ENCODE data around the gene PLSCR3. TPM values are rescaled to one million over a fixed set of nuclear protein-coding genes. Genes with fewer than 3 reads are reported as not detected.

PLSCR3 gene
- total RNA-seq, 4 donors from 2014 or later = 21.6 to 55.3 (median 40.7) TPM

DNA sequence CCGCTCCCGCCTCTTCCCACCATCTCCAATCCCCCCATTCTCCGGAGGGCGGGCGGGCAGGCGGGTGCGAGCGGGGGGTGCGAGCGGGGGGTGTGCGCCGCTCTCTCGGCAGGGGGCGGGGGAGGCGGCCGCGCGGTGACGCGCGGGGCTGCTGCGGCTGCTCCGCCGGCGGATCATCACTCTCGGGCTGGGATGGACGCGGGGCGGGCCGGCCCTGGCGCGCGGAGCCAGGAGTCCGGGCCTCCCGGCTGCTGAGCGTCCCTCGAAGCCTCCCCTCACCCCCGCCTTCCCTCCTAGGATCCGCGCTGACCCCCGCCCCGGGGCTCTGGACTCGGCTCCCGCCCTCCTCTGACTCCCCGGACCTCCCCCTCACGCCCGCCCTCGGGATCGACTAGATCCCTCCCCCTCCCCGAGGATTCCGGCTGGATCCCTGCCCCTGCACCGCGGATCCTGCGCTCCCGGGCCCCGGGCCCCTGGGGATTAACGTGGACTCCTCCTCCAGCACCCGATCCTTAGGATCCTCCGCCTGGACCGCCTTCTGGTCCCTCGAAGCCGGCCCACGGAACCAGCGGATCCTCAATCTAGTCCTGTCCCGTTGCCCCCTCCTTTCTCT, 10.5 kb upstream of the PLSCR3 start:
- peak; percentile 90 to 91 for DNase-seq (ENCODE audit: low spot score in 2 of 2)
- peak overlapping the region; percentile 89 for H3K27ac ChIP-seq
- peak in 1 of 2 donors; percentile 55 for TF ChIP-seq POLR2A (IDR thresholded peaks at IDR 0.05)
- TF ChIP-seq, protein P1, sequence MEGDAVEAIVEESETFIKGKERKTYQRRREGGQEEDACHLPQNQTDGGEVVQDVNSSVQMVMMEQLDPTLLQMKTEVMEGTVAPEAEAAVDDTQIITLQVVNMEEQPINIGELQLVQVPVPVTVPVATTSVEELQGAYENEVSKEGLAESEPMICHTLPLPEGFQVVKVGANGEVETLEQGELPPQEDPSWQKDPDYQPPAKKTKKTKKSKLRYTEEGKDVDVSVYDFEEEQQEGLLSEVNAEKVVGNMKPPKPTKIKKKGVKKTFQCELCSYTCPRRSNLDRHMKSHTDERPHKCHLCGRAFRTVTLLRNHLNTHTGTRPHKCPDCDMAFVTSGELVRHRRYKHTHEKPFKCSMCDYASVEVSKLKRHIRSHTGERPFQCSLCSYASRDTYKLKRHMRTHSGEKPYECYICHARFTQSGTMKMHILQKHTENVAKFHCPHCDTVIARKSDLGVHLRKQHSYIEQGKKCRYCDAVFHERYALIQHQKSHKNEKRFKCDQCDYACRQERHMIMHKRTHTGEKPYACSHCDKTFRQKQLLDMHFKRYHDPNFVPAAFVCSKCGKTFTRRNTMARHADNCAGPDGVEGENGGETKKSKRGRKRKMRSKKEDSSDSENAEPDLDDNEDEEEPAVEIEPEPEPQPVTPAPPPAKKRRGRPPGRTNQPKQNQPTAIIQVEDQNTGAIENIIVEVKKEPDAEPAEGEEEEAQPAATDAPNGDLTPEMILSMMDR (IDR thresholded peaks at IDR 0.05) = peak in 1 of 2 donors; percentile 27
- TF ChIP-seq EP300 (IDR thresholded peaks at IDR 0.05) = no peak
- no peaks in the 10 kb centered on the region for H3K27me3 ChIP-seq
- peaks cover 37% of the 10 kb centered on the region for H3K4me1 ChIP-seq
- 2% methylated on average over 10 of the region's 65 CpGs for WGBS
- no peaks in the 10 kb centered on the region for H3K9me3 ChIP-seq
- peak overlapping the region; percentile 71 for H3K4me3 ChIP-seq
- peaks cover 12% of the 10 kb centered on the region for H3K36me3 ChIP-seq

DNA sequence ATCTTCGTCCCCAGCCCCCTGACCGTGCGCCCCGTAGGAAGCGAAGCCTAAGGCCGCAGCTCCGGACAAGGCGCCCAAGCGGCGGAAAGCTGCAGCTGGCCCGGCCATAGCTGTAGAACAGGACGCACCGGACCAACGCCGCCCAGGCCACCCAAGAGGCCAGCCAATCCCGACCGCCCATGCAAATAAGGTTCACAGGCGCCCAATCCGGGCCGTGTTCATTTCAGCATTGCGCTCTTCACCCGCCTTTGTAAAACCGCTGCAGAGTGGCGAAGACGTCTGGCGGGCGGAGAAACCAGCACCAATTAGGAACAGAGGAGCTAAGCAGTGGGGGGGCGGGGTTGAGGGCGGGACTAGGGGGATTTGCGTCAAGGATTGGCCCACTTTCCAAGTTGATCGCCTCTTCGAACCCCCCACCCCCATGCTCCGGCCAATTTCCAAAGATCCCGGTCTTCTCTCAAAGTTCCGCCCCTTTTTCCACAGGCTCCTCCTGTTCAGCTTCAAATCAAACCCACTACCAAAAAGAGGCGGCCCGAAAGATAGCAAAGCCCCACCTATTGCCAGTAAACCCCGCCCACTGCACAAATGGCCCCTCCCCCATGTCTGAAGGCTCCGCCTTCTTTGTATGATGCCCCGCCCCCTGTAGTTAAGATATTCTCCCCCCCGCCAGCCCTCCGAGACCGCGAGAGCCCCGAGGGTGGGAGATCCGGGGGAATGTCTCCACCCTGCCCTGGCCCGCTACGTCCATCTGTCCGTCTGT, 9.8 kb upstream of the PLSCR3 start, which contains the start of gene TMEM256:
Gene TMEM256 (minus strand): TSS at position 121 of the 760 bp plus-strand sequence. CDS start 13 bp downstream, at position 108.
- Histone ChIP-seq H3K36me3 (peaks cover 7% of the 10 kb centered on the region), H3K27ac (peak within 1 kb of the TSS; percentile 89), H3K4me3 (peak within 1 kb of the TSS; percentile 71), H3K4me1 (peaks cover 37% of the 10 kb centered on the region), H3K9me3 (no peaks in the 10 kb centered on the region), H3K27me3 (no peaks in the 10 kb centered on the region)
- peak in 1 of 2 donors; percentile 73 for TF ChIP-seq POLR2A (IDR thresholded peaks at IDR 0.05)
- TF ChIP-seq EP300 (IDR thresholded peaks at IDR 0.05) = no peak
- TF ChIP-seq POLR2AphosphoS5 (IDR thresholded peaks at IDR 0.05) = peak in 2 of 3 donors; percentile 37 to 89
- TF ChIP-seq, protein P1 (IDR thresholded peaks at IDR 0.05) = no peak
- peak; percentile 99 to 100 for DNase-seq (ENCODE audit: low spot score in 2 of 2)
- under 1% methylated on average over 34 of the region's 49 CpGs for WGBS

DNA sequence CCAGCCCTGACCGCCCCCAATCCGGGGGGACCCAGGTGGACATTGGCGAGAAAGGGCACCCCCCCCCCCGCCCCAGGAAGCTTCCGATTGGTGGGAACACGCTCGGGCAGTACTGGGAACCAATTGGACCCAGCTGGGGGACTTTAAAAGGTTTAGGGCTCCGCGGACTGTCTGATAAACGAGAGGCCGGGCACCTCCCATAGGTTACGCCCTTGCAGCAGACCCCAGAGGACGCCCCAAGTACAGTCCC, 9.3 kb upstream of the PLSCR3 start:
- TF ChIP-seq, protein P1 (IDR thresholded peaks at IDR 0.05) = no peak
- TF ChIP-seq EP300 (IDR thresholded peaks at IDR 0.05) = no peak
- TF ChIP-seq POLR2A (IDR thresholded peaks at IDR 0.05) = no peak
- TF ChIP-seq POLR2AphosphoS5 (IDR thresholded peaks at IDR 0.05) = no peak
- Histone ChIP-seq H3K27me3 (no peaks in the 10 kb centered on the region), H3K27ac (peak overlapping the region; percentile 89), H3K9me3 (no peaks in the 10 kb centered on the region), H3K36me3 (peaks cover 2% of the 10 kb centered on the region), H3K4me3 (peak overlapping the region; percentile 71), H3K4me1 (peaks cover 37% of the 10 kb centered on the region)
- WGBS = 0% methylated on average over 1 of the region's 13 CpGs
- DNase-seq (ENCODE audit: low spot score in 2 of 2) = no peak

DNA sequence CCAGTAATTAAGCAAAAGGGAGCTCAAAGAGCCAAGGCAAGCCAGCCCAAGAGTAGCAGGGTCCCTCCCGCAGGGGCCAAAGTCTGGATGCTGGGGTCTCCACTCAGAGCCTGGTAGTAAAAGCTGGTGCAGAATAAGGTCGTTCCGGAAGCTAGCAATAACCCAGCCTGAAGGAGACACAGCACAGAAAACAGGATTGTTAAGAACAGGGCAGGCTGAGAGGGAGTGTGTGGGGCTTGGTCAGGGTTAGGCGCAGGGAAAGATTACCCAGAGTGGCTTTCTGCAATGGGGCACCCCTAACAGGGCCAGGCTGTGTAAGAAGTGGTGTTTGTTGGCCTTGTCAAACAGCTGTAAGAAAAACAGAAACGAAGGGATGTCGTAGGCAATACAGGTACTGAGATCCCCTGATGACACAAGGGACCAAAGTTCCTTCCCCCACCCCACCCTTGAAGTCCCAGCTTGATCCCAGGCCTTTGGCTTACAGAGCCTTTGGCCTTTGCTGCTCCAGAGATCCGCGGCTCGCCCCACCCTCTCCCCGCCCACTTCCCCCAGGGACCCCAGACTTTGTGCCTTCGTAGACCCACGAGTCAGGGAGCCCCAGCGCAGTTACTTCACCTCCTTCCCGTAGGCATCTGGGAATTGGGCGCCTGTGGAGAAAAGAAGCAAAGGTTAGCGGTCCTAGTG, 8.9 kb upstream of the PLSCR3 start:
- 27% methylated on average over 6 of the region's 16 CpGs for WGBS
- Histone ChIP-seq H3K36me3 (no peaks in the 10 kb centered on the region), H3K27me3 (no peaks in the 10 kb centered on the region), H3K4me1 (peaks cover 37% of the 10 kb centered on the region), H3K4me3 (peak overlapping the region; percentile 71), H3K27ac (peak overlapping the region; percentile 89), H3K9me3 (no peaks in the 10 kb centered on the region)
- peak; percentile 84 to 87 for DNase-seq (ENCODE audit: low spot score in 2 of 2)
- TF ChIP-seq POLR2A (IDR thresholded peaks at IDR 0.05) (no peak), EP300 (IDR thresholded peaks at IDR 0.05) (no peak), POLR2AphosphoS5 (IDR thresholded peaks at IDR 0.05) (no peak)
- TF ChIP-seq, protein P1 (IDR thresholded peaks at IDR 0.05) = no peak

DNA sequence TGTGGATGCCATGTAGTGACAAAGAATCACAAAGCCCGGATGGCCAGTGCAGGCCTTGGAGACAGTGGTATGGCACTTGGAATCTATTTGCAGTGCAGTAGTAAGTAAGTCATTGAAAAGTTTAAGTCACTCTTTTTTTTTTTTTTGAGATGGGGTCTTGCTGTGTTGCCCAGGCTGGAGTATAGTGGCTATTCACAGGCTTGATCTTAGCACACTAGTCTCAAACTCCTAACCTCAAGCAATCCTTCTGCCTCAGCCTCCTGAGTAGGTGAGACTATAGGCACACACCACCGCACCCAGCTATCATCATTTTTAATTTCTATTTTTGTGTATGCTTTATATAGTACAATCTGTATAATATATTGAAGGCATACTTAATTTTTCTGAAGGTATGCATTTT, 4.3 kb upstream of the PLSCR3 start:
- Histone ChIP-seq H3K9me3 (no peaks in the 10 kb centered on the region), H3K27ac (no peak overlapping the region), H3K4me3 (no peak overlapping the region), H3K4me1 (peaks cover 27% of the 10 kb centered on the region), H3K27me3 (no peaks in the 10 kb centered on the region), H3K36me3 (no peaks in the 10 kb centered on the region)
- WGBS = 79% methylated on average over 2 of the region's 2 CpGs
- TF ChIP-seq POLR2AphosphoS5 (IDR thresholded peaks at IDR 0.05) = no peak
- TF ChIP-seq, protein P1 (IDR thresholded peaks at IDR 0.05) = no peak
- TF ChIP-seq EP300 (IDR thresholded peaks at IDR 0.05) = no peak
- TF ChIP-seq POLR2A (IDR thresholded peaks at IDR 0.05) = no peak
- DNase-seq (ENCODE audit: low spot score in 2 of 2) = no peak
